DMS79 (cell line): ENCODE data around the gene MAGI2.
"Not testable (repeated sequence)": the region's sequence is repeated elsewhere in the genome, so short reads cannot be mapped to it uniquely, and the experiment has no call there.

Source experiments
- DNase-seq: peaks from one replicate; lab custom pipeline; 2025; lab: John Stamatoyannopoulos, UW

Gene MAGI2

GRCh38 chr7:78026492-78026891 lies 1427.0 kb downstream of the MAGI2 start:
- DNase-seq, result no peak

GRCh38 chr7:78024591-78024990 lies 1428.9 kb downstream of the MAGI2 start:
- DNase-seq, result no peak

GRCh38 chr7:78023191-78023590 lies 1430.3 kb downstream of the MAGI2 start:
- no peak for DNase-seq

GRCh38 chr7:78022165-78022564 lies 1431.3 kb downstream of the MAGI2 start:
- DNase-seq, result no peak

GRCh38 chr7:78020874-78021249 lies 1432.6 kb downstream of the MAGI2 start:
- no peak for DNase-seq

GRCh38 chr7:78020136-78020873 lies 1433.2 kb downstream of the MAGI2 start:
- peak; percentile 41 for DNase-seq

- peak; percentile 82 for DNase-seq
Observed at GRCh38 chr7:78019447-78020135, 1433.9 kb downstream of the MAGI2 start.

GRCh38 chr7:78018641-78019446 lies 1434.6 kb downstream of the MAGI2 start:
- peak; percentile 28 for DNase-seq

GRCh38 chr7:78017591-78018100 lies 1435.8 kb downstream of the MAGI2 start:
- no peak for DNase-seq

GRCh38 chr7:78015574-78016260 lies 1437.8 kb downstream of the MAGI2 start:
- no peak for DNase-seq

- DNase-seq, result no peak
Observed at GRCh38 chr7:78014401-78014800, 1439.1 kb downstream of the MAGI2 start.

GRCh38 chr7:78013386-78013785 lies 1440.1 kb downstream of the MAGI2 start:
- no peak for DNase-seq

GRCh38 chr7:78011642-78012041 lies 1441.8 kb downstream of the MAGI2 start:
- DNase-seq, result no peak

GRCh38 chr7:78007231-78007630 lies 1446.2 kb downstream of the MAGI2 start:
- DNase-seq, result no peak

GRCh38 chr7:78006063-78006755 lies 1447.3 kb downstream of the MAGI2 start:
- DNase-seq, result no peak

- no peak for DNase-seq
Observed at GRCh38 chr7:78002715-78003114, 1450.8 kb downstream of the MAGI2 start.

- no peak for DNase-seq
Observed at GRCh38 chr7:78002021-78002420, 1451.4 kb downstream of the MAGI2 start.

- DNase-seq, result not testable (repeated sequence)
Observed at GRCh38 chr7:77999168-77999567, 1454.3 kb downstream of the MAGI2 start.

- no peak for DNase-seq
Observed at GRCh38 chr7:77995717-77996116, 1457.8 kb downstream of the MAGI2 start.

GRCh38 chr7:77993838-77994237 lies 1459.6 kb downstream of the MAGI2 start:
- peak; percentile 91 for DNase-seq

GRCh38 chr7:77991656-77992055 lies 1461.8 kb downstream of the MAGI2 start:
- DNase-seq, result peak; percentile 67
